CD14-positive monocyte (primary cell): ENCODE results near the gene GNAT3. TPM values are rescaled to one million over a fixed set of nuclear protein-coding genes. Genes with fewer than 3 reads are reported as not detected.

Experiments used
- DNase-seq, 3 donors: peaks; one replicate each; pipeline ENCODE4 v3.0.0-alpha.2; 2011 to 2022
- H2AFZ ChIP-seq: 2 replicates; pipeline ENCODE4 v1.6.0; 2012; ENCODE audit warnings: mild to moderate bottlenecking, low read depth, low read length, inconsistent platforms; ENCODE audit not compliant: insufficient read depth, poor library complexity, severe bottlenecking
- H3K27ac ChIP-seq, 2 donors: 1 replicate in 1 of 2; 2 replicates in 1 of 2; pipeline ENCODE4 v1.5.1; 2012 to 2013; ENCODE audit warnings: low read length in 2 of 2, control low read depth in 1 of 2, inconsistent platforms in 1 of 2, low read depth in 1 of 2, mild to moderate bottlenecking in 1 of 2
- H3K27me3 ChIP-seq, 2 donors: one replicate each; pipeline versions ENCODE4 v1.6.0 to v1.6.1; 2011 to 2013; ENCODE audit warnings: low read length in 2 of 2; ENCODE audit not compliant: control insufficient read depth in 2 of 2, insufficient read depth in 2 of 2
- H3K36me3 ChIP-seq, 2 donors: replicated peaks in 1 of 2; 1 replicate in 1 of 2; 2 replicates in 1 of 2; pipeline versions ENCODE4 v1.5.1 to v1.6.1; 2012 to 2013; ENCODE audit warnings: low read length in 2 of 2, control low read depth in 1 of 2, inconsistent platforms in 1 of 2, mild to moderate bottlenecking in 1 of 2; ENCODE audit not compliant: insufficient read depth in 2 of 2, control insufficient read depth in 1 of 2
- H3K4me1 ChIP-seq, 2 donors: 1 replicate in 1 of 2; 2 replicates in 1 of 2; pipeline versions ENCODE4 v1.5.1 to v1.6.1; 2012 to 2013; ENCODE audit warnings: low read length in 2 of 2, control low read depth in 1 of 2, inconsistent platforms in 1 of 2, mild to moderate bottlenecking in 1 of 2, moderate library complexity in 1 of 2; ENCODE audit not compliant: insufficient read depth in 2 of 2, control insufficient read depth in 1 of 2
- H3K4me2 ChIP-seq: replicated peaks from 2 replicates; pipeline ENCODE3; 2012; ENCODE audit warnings: low read length, moderate library complexity, mild to moderate bottlenecking; ENCODE audit not compliant: poor library complexity, severe bottlenecking; ENCODE audit errors: extremely low read depth
- H3K4me3 ChIP-seq, 3 experiments: fragments of 200-600 bp in 1 of 3; sonication (generic) in 1 of 3; replicated peaks in 1 of 3; 1 replicate in 2 of 3; 2 replicates in 1 of 3; pipeline ENCODE4 v1.5.1; 2011 to 2013; ENCODE audit warnings: low read length in 3 of 3, mild to moderate bottlenecking in 3 of 3, control low read depth in 2 of 3, low read depth in 2 of 3, inconsistent platforms in 1 of 3, moderate library complexity in 1 of 3
- H3K79me2 ChIP-seq: 2 replicates; pipeline ENCODE4 v1.6.0; 2012; ENCODE audit warnings: mild to moderate bottlenecking, control low read depth, inconsistent platforms, low read length, moderate library complexity; ENCODE audit not compliant: insufficient read depth
- H3K9ac ChIP-seq: 2 replicates; pipeline ENCODE4 v1.6.0; 2017; ENCODE audit warnings: low read length, mild to moderate bottlenecking; ENCODE audit not compliant: insufficient read depth, poor library complexity, severe bottlenecking
- H3K9me3 ChIP-seq, 2 donors: replicated peaks in 1 of 2; 1 replicate in 1 of 2; 2 replicates in 1 of 2; pipeline versions ENCODE4 v1.5.1 to v1.6.1; 2012 to 2013; ENCODE audit warnings: low read length in 2 of 2, control low read depth in 1 of 2; ENCODE audit not compliant: control insufficient read depth in 1 of 2, insufficient read depth in 1 of 2
- H4K20me1 ChIP-seq: 2 replicates; pipeline ENCODE4 v1.6.0; 2012; ENCODE audit warnings: mild to moderate bottlenecking, low read length, control low read depth, moderate library complexity; ENCODE audit not compliant: insufficient read depth
- H3K27ac Mint-ChIP-seq, 7 donors: one replicate each; pipeline ENCODE4 v1.8.0; 2020; ENCODE audit warnings: mild to moderate bottlenecking in 7 of 7, mixed read lengths in 7 of 7, moderate library complexity in 6 of 7, inconsistent platforms in 2 of 7
- H3K27me3 Mint-ChIP-seq, 3 donors: one replicate each; pipeline ENCODE4 v1.8.0; 2021 to 2022; ENCODE audit warnings: low read depth in 3 of 3, mild to moderate bottlenecking in 3 of 3, mixed read lengths in 3 of 3, moderate library complexity in 3 of 3, inconsistent platforms in 1 of 3
- H3K36me3 Mint-ChIP-seq, 2 donors: one replicate each; pipeline ENCODE4 v1.8.0; 2020; ENCODE audit warnings: mixed read lengths in 2 of 2, inconsistent platforms in 1 of 2, mild to moderate bottlenecking in 1 of 2
- H3K4me1 Mint-ChIP-seq: one replicate; pipeline ENCODE4 v1.8.0; 2020; ENCODE audit warnings: mild to moderate bottlenecking, mixed read lengths
- H3K4me3 Mint-ChIP-seq, 2 donors: one replicate each; pipeline ENCODE4 v1.8.0; 2020; ENCODE audit warnings: mild to moderate bottlenecking in 2 of 2, mixed read lengths in 2 of 2, moderate library complexity in 1 of 2
- H3K9me3 Mint-ChIP-seq, 7 donors: one replicate each; pipeline ENCODE4 v1.8.0; 2020 to 2022; ENCODE audit warnings: mixed read lengths in 7 of 7, mild to moderate bottlenecking in 6 of 7, moderate library complexity in 6 of 7, inconsistent platforms in 2 of 7
- CTCF ChIP-seq: fragments of 200-600 bp; IDR thresholded peaks from one replicate; pipeline ENCODE4 v1.8.0; 2022; ENCODE audit warnings: antibody characterized with exemption, mild to moderate bottlenecking
- WGBS: methylation state at CpG from one replicate; pipeline ENCODE4 v1.1.5; 2013; ENCODE audit warnings: missing lambda C conversion rate; ENCODE audit not compliant: insufficient coverage; 5-methylcytosine and 5-hydroxymethylcytosine counted together
- intact Hi-C, 2 donors: fragments of 100-400 bp; cut with micrococcal nuclease; formaldehyde crosslinking; loops; one replicate each; pipeline versions ENCODE4 v1.15.0 to v1.15.1; 2023
- polyA plus RNA-seq, 3 donors: library from polyadenylated mRNA; depleted of rRNA in 1 of 3; unstranded in 2 of 3; stranded (reverse) in 1 of 3; fragments of 300-500 nt in 2 of 3; fragments of >200 nt in 1 of 3; fragmentation: Illumina TruSeq in 2 of 3; gene quantifications; 1 replicate in 2 of 3; 2 replicates in 1 of 3; pipeline ENCODE4 v1.2.3, GENCODE V29; 2012 to 2021

The GNAT3 gene
- polyA plus RNA-seq, 3 donors, result not detected

DNA sequence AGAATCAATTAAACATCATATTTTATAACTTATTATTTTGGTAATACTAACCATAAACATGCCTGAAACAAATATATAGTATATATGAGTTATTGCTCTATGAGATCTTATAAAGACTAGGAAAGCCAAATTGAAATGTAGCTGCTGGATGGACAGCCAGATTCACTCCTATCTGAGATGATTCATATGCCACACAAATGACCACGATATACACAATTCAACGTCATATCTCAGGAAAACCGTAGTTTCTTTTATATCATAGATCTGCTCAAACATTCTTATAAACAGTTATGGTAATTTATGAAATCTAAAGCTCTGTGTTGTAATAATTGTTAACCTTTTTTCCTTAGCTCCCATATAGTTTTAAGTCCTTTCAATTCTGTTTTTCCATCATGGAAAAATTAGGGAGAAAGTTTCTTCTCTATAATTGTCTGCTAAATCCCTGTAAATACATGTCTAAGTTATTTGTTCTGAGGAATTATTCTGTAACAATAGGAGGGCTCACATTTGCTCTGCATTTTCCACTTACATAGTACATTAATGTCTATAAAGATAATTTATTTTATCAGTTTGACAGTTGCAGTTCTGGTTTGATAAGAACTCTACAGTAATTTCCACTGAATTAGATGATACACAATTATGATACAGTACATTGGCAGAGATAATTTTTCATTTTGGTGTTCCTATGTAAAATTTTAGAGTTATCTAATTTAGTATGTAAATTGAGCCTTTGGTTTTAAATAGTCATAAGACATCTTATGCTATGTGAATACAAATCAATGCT is 42.7 kb downstream of the GNAT3 start:
- no peak overlapping the region for H3K4me2 ChIP-seq
- H3K4me1 Mint-ChIP-seq, result no peaks in the 10 kb centered on the region
- no peak for TF ChIP-seq CTCF
- H3K79me2 ChIP-seq, result no peaks in the 10 kb centered on the region
- no peak overlapping the region for H2AFZ ChIP-seq
- no peak overlapping the region for H3K9ac ChIP-seq
- H3K27me3 Mint-ChIP-seq, result no peaks in the 10 kb centered on the region
- H3K36me3 Mint-ChIP-seq, result no peaks in the 10 kb centered on the region
- DNase-seq, result no peak
- intact Hi-C loops, result no loop called here
- no peak overlapping the region for H3K4me3 ChIP-seq
- no peaks in the 10 kb centered on the region for H3K27me3 ChIP-seq
- no peaks in the 10 kb centered on the region for H3K36me3 ChIP-seq
- H3K27ac Mint-ChIP-seq, result no peak overlapping the region
- no peak overlapping the region for H3K27ac ChIP-seq
- H3K9me3 ChIP-seq, result no peaks in the 10 kb centered on the region
- H3K4me1 ChIP-seq, result no peaks in the 10 kb centered on the region
- H3K9me3 Mint-ChIP-seq, result no peaks in the 10 kb centered on the region
- no peak overlapping the region for H3K4me3 Mint-ChIP-seq
- WGBS, result no CpG with 5 or more reads among the region's 3 CpGs
- H4K20me1 ChIP-seq, result no peaks in the 10 kb centered on the region

DNA sequence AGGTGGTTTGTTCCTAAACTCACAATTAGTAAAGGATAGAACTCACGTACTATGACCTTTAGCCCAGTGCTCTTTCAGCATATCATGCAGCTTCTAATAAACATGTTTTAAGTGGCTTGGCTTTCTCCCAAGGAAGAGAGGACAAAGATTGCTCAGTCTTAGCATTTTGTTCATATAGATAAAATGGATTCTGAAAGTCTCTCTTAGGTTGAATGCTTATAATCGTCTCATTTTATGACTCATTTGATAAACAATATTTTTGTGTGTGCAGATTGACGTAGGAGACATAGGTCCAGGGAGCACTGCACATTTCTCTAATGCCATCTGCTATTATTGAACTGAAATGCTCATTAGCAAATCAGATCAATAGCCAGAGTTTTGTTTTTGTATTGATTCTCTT is 44.8 kb downstream of the GNAT3 start:
- Histone ChIP-seq H3K79me2 (no peaks in the 10 kb centered on the region), H3K4me2 (no peak overlapping the region), H3K4me1 (no peaks in the 10 kb centered on the region), H3K36me3 (no peaks in the 10 kb centered on the region), H4K20me1 (no peaks in the 10 kb centered on the region), H3K9ac (no peak overlapping the region), H3K9me3 (no peaks in the 10 kb centered on the region), H3K27me3 (no peaks in the 10 kb centered on the region), H3K27ac (no peak overlapping the region), H3K4me3 (no peak overlapping the region), H2AFZ (no peak overlapping the region)
- no CpG with 5 or more reads among the region's 3 CpGs for WGBS
- H3K27ac Mint-ChIP-seq, result no peak overlapping the region
- TF ChIP-seq CTCF, result no peak
- no peaks in the 10 kb centered on the region for H3K9me3 Mint-ChIP-seq
- no peaks in the 10 kb centered on the region for H3K36me3 Mint-ChIP-seq
- peaks cover 0 to 2% (median 0%) of the 10 kb centered on the region in 3 donors for H3K27me3 Mint-ChIP-seq
- DNase-seq, result no peak
- no peak overlapping the region for H3K4me3 Mint-ChIP-seq
- intact Hi-C loops, result no loop called here
- no peaks in the 10 kb centered on the region for H3K4me1 Mint-ChIP-seq
